MV-4-11 (cell line): ENCODE data around the gene ZNF888.
A peak's percentile ranks its signal among the peaks of the same experiment; 100 is the strongest.
"Not testable (repeated sequence)": the region's sequence is repeated elsewhere in the genome, so short reads cannot be mapped to it uniquely, and the experiment has no call there.

Source experiments
- DNase-seq: peaks from one replicate; lab custom pipeline; 2025; lab: John Stamatoyannopoulos, UW

The ZNF888 gene

GRCh38 chr19:52872996-52873395 lies 50.2 kb downstream of the ZNF888 start:
- DNase-seq = not testable (repeated sequence)

GRCh38 chr19:52871466-52871865 lies 51.8 kb downstream of the ZNF888 start:
- DNase-seq = no peak

GRCh38 chr19:52868031-52868430 lies 55.2 kb downstream of the ZNF888 start:
- DNase-seq = not testable (repeated sequence)

- peak; percentile 69 for DNase-seq
Measured at GRCh38 chr19:52857378-52858191, 65.6 kb downstream of the ZNF888 start, which contains the start of gene ZNF468. ZNF468 (minus strand) TSS chr19:52857619; CDS start chr19:52854272, 3,347 bp downstream.

GRCh38 chr19:52856540-52857377 lies 66.5 kb downstream of the ZNF888 start:
- DNase-seq = not testable (repeated sequence)
